ENCODE results near the gene FMN1. TPM values are rescaled to one million over a fixed set of nuclear protein-coding genes. Genes with fewer than 3 reads are reported as not detected.
A peak's percentile ranks its signal among the peaks of the same experiment; 100 is the strongest.

Gene FMN1
- total RNA-seq = 10 to 100 TPM; 26.9 to 27.5 TPM

GRCh38 chr15:33194704-33195670, at the start of gene FMN1:
Gene FMN1 (minus strand): TSS chr15:33194714. CDS start chr15:33154914, 39,800 bp downstream.
- Histone ChIP-seq H3K4me1 (ENCODE audit: control insufficient read depth in 1 of 2, low read depth in 2 of 2) (no peaks in the 10 kb centered on the region), H3K36me3 (no peaks in the 10 kb centered on the region), H3K4me3 (peak within 1 kb of the TSS; percentile 84), H3K9me3 (no peaks in the 10 kb centered on the region), H3K27ac (peak within 1 kb of the TSS; percentile 21 to 31), H3K27me3 (replicated peaks; ENCODE audit: insufficient read depth) (no peaks in the 10 kb centered on the region)
- DNase-seq (ENCODE audit: low spot score) (peak; percentile 78), ATAC-seq (ENCODE audit: insufficient number of reproducible peaks, low FRiP score, low read depth) (peak; percentile 95)
- no peak for TF ChIP-seq CTCF (IDR thresholded peaks at IDR 0.05)

GRCh38 chr15:33243869-33244268, 49.4 kb upstream of the FMN1 start:
- no peak for TF ChIP-seq CTCF (IDR thresholded peaks at IDR 0.05)
- H3K27me3 ChIP-seq (replicated peaks; ENCODE audit: insufficient read depth) = no peaks in the 10 kb centered on the region
- H3K4me3 ChIP-seq = no peak overlapping the region
- ATAC-seq (ENCODE audit: insufficient number of reproducible peaks, low FRiP score, low read depth) (no peak), DNase-seq (ENCODE audit: low spot score) (no peak)
- H3K27ac ChIP-seq = no peak overlapping the region
- no peaks in the 10 kb centered on the region for H3K9me3 ChIP-seq
- H3K4me1 ChIP-seq (ENCODE audit: control insufficient read depth in 1 of 2, low read depth in 2 of 2) = no peaks in the 10 kb centered on the region
- H3K36me3 ChIP-seq = no peaks in the 10 kb centered on the region

GRCh38 chr15:33243393-33243792, 48.9 kb upstream of the FMN1 start:
- Histone ChIP-seq H3K27ac (no peak overlapping the region), H3K36me3 (no peaks in the 10 kb centered on the region), H3K4me1 (ENCODE audit: control insufficient read depth in 1 of 2, low read depth in 2 of 2) (no peaks in the 10 kb centered on the region), H3K4me3 (no peak overlapping the region), H3K27me3 (replicated peaks; ENCODE audit: insufficient read depth) (no peaks in the 10 kb centered on the region), H3K9me3 (no peaks in the 10 kb centered on the region)
- no peak for TF ChIP-seq CTCF (IDR thresholded peaks at IDR 0.05)
- DNase-seq (ENCODE audit: low spot score) (no peak), ATAC-seq (ENCODE audit: insufficient number of reproducible peaks, low FRiP score, low read depth) (no peak)

- Histone ChIP-seq H3K4me1 (ENCODE audit: control insufficient read depth in 1 of 2, low read depth in 2 of 2) (no peaks in the 10 kb centered on the region), H3K36me3 (no peaks in the 10 kb centered on the region), H3K4me3 (no peak overlapping the region), H3K27me3 (replicated peaks; ENCODE audit: insufficient read depth) (no peaks in the 10 kb centered on the region), H3K9me3 (no peaks in the 10 kb centered on the region), H3K27ac (no peak overlapping the region)
- no peak for TF ChIP-seq CTCF (IDR thresholded peaks at IDR 0.05)
- ATAC-seq (ENCODE audit: insufficient number of reproducible peaks, low FRiP score, low read depth) (no peak), DNase-seq (ENCODE audit: low spot score) (no peak)
These were observed 48.2 kb upstream of the FMN1 start for GRCh38 chr15:33242669-33243191.

- no peaks in the 10 kb centered on the region for H3K9me3 ChIP-seq
- H3K4me3 ChIP-seq = no peak overlapping the region
- H3K27ac ChIP-seq = no peak overlapping the region
- DNase-seq (ENCODE audit: low spot score) = no peak
- no peaks in the 10 kb centered on the region for H3K4me1 ChIP-seq (ENCODE audit: control insufficient read depth in 1 of 2, low read depth in 2 of 2)
- H3K27me3 ChIP-seq (replicated peaks; ENCODE audit: insufficient read depth) = no peaks in the 10 kb centered on the region
- no peak for TF ChIP-seq CTCF (IDR thresholded peaks at IDR 0.05)
- ATAC-seq (ENCODE audit: insufficient number of reproducible peaks, low FRiP score, low read depth) = no peak
- no peaks in the 10 kb centered on the region for H3K36me3 ChIP-seq
These were observed 47.7 kb upstream of the FMN1 start for GRCh38 chr15:33242165-33242564.
